HepG2 (cell line): ENCODE results near the gene PPP1R7. TPM values are rescaled to one million over a fixed set of nuclear protein-coding genes. Genes with fewer than 3 reads are reported as not detected.

ENCODE experiments used
- CHD4 ChIP-seq: fragments of 200-600 bp; sonication (generic); IDR thresholded peaks from 2 replicates; pipeline ENCODE4 v1.7.0; 2017; ENCODE audit warnings: mild to moderate bottlenecking, low read length, borderline replicate concordance
- DMTF1 ChIP-seq: sonication (generic); formaldehyde crosslinking; IDR thresholded peaks from 2 replicates; pipeline ENCODE4 v1.4.0; 2020; ENCODE audit warnings: mild to moderate bottlenecking, missing genetic modification reagents
- FOXA1 ChIP-seq, 2 experiments: fragments of 450-650 bp in 1 of 2; sonication (generic) in 1 of 2; formaldehyde crosslinking in 1 of 2; IDR thresholded peaks; 2 replicates each; pipeline versions ENCODE4 v1.4.0 to v1.6.1; 2016 to 2020; ENCODE audit warnings: missing genetic modification reagents in 1 of 2
- NR2C2 ChIP-seq: sonication (generic); formaldehyde crosslinking; IDR thresholded peaks from 2 replicates; pipeline ENCODE4 v1.4.0; 2020; ENCODE audit warnings: missing genetic modification reagents, mild to moderate bottlenecking, moderate library complexity, borderline replicate concordance
- PCBP1 ChIP-seq: fragments of 200-400 bp; formaldehyde crosslinking; IDR thresholded peaks from 2 replicates; pipeline ENCODE4 v1.6.1; 2017; ENCODE audit warnings: mild to moderate bottlenecking, low read depth, low read length, borderline replicate concordance
- SKIL ChIP-seq: sonication (generic); formaldehyde crosslinking; IDR thresholded peaks from 2 replicates; pipeline ENCODE4 v1.8.0; 2022; ENCODE audit warnings: missing genetic modification reagents, mild to moderate bottlenecking, moderate library complexity, borderline replicate concordance
- ZBTB20 ChIP-seq: sonication (generic); formaldehyde crosslinking; IDR thresholded peaks from 2 replicates; pipeline ENCODE4 v1.8.1; 2023; ENCODE audit warnings: missing genetic modification reagents, low read depth, mild to moderate bottlenecking, borderline replicate concordance
- ZNF20 ChIP-seq: sonication (generic); formaldehyde crosslinking; IDR thresholded peaks from 2 replicates; pipeline ENCODE4 v1.4.0; 2020; ENCODE audit warnings: mild to moderate bottlenecking, moderate library complexity, missing genetic modification reagents
- ZNF407 ChIP-seq: sonication (generic); formaldehyde crosslinking; IDR thresholded peaks from one replicate; pipeline ENCODE4 v1.5.1; 2020; ENCODE audit warnings: mild to moderate bottlenecking, missing genetic modification reagents; ENCODE audit errors: not compliant biosample characterization
- ZNF414 ChIP-seq: sonication (generic); formaldehyde crosslinking; IDR thresholded peaks from 2 replicates; pipeline ENCODE4 v1.5.0; 2020; ENCODE audit warnings: missing genetic modification reagents
- polyA plus RNA-seq, 8 experiments: library from polyadenylated mRNA; depleted of rRNA in 3 of 8; stranded (reverse) in 7 of 8; unstranded in 1 of 8; fragments of >200 nt; fragmentation: Illumina TruSeq in 4 of 8; extraction: Trizol in 4 of 8; gene quantifications; 2 replicates each; pipeline versions ENCODE4 v1.2.1 to v1.2.3, GENCODE V29; 2011 to 2016; ENCODE audit warnings: low read depth in 4 of 8, missing spikeins in 1 of 8, mixed read lengths in 1 of 8; ENCODE audit not compliant: insufficient read depth in 1 of 8
- total RNA-seq, 5 experiments: library from RNA; depleted of rRNA; stranded (reverse); fragments of >200 nt; fragmentation: Illumina TruSeq; extraction: Trizol; gene quantifications; 2 replicates each; pipeline ENCODE4 v1.2.3, GENCODE V29; 2016; ENCODE audit warnings: low read depth in 1 of 5

Gene PPP1R7
- total and polyA plus RNA-seq, 2 of the 13 experiments (the other 11 are each of a cell fraction or from before 2014, with no cell fraction given): 33.3 to 67.9 TPM

GRCh38 chr2:241218131-241219029 is 68.1 kb downstream of the PPP1R7 start (continued):
- TF ChIP-seq ZNF414 (CRISPR knock-in tag) (no peak), ZBTB20 (CRISPR knock-in tag) (no peak), ZNF20 (CRISPR knock-in tag) (no peak), SKIL (CRISPR knock-in tag) (peak; percentile 68; the same call in 1 of the 2 replicates), PCBP1 (no peak), FOXA1 (IDR thresholded peaks at IDR 0.05) (no peak), FOXA1 (CRISPR knock-in tag; IDR thresholded peaks at IDR 0.05) (peak; percentile 61), DMTF1 (CRISPR knock-in tag) (no peak), NR2C2 (CRISPR knock-in tag) (peak; percentile 31; the same call in 1 of the 2 replicates), ZNF407 (no peak), CHD4 (no peak)
